HCT116 (cell line): ENCODE measurements around the gene SLC16A7. TPM values are rescaled to one million over a fixed set of nuclear protein-coding genes. Genes with fewer than 3 reads are reported as not detected.

ENCODE experiments used
- ATAC-seq: fragments of 200-7000 bp; cut with Tn5 transposase; 2 replicates; pipeline ENCODE4 v1.9.1; 2020; ENCODE audit warnings: mild to moderate bottlenecking, moderate library complexity
- BruUV-seq: library from RNA; stranded (reverse); fragments of 400-500 nt; replicated peaks from 2 replicates; lab custom pipeline; 2021; lab: Mats Ljungman, UMichigan
- CTCF ChIA-PET: fragments of 300-600 bp; sonication (Branson Sonifier 250); formaldehyde crosslinking; loops from one replicate; lab custom pipeline; 2021; ENCODE audit warnings: antibody characterized with exemption; lab: Charles Lee
- POLR2A ChIA-PET: fragments of 300-600, 350-600 bp; sonication (Branson Sonifier 250); formaldehyde crosslinking; loops from one replicate; lab custom pipeline; 2021; ENCODE audit warnings: antibody characterized with exemption; lab: Charles Lee
- RAD21 ChIA-PET, 2 experiments: fragments of 300-600 bp; sonication (Branson Sonifier 250); formaldehyde crosslinking; loops; one replicate each; lab custom pipeline; 2023; ENCODE audit warnings: low total read pairs in 2 of 2; ENCODE audit not compliant: uncharacterized antibody in 2 of 2, unreplicated experiment in 2 of 2, low non-redundant PET in 1 of 2; lab: Charles Lee
- DNase-seq: peaks from one replicate; pipeline ENCODE4 v3.0.0-alpha.2; 2010; ENCODE audit warnings: low read depth, low spot score
- H2AFZ ChIP-seq: fragments of 200-600 bp; shearing (Covaris generic), sonication (generic); 2 replicates; pipeline ENCODE4 v1.6.1; 2017; ENCODE audit warnings: low read depth, mixed run types, mixed read lengths, antibody characterized with exemption, low read length; ENCODE audit not compliant: poor library complexity, severe bottlenecking
- H3K27ac ChIP-seq: 2 replicates; pipeline ENCODE4 v1.5.1; 2012; ENCODE audit warnings: low read depth, low read length
- H3K27me3 ChIP-seq: fragments of 200-600 bp; sonication (generic); 2 replicates; pipeline ENCODE4 v1.6.1; 2016; ENCODE audit warnings: mixed run types, low read length, mixed read lengths; ENCODE audit not compliant: insufficient read depth
- H3K36me3 ChIP-seq, 2 experiments: fragments of 200-500 bp in 1 of 2; fragments of 200-600 bp in 1 of 2; sonication (Bioruptor generic) in 1 of 2; sonication (generic) in 1 of 2; 2 replicates each; pipeline versions ENCODE4 v1.5.1 to v1.6.1; 2014 to 2016; ENCODE audit warnings: low read length in 2 of 2, inconsistent platforms in 1 of 2, mixed read lengths in 1 of 2, mixed run types in 1 of 2; ENCODE audit not compliant: insufficient read depth in 2 of 2, control insufficient read depth in 1 of 2
- H3K4me1 ChIP-seq, 2 experiments: fragments of 200-600 bp in 1 of 2; sonication (generic) in 1 of 2; 2 replicates each; pipeline versions ENCODE4 v1.5.1 to v1.6.1; 2012 to 2017; ENCODE audit warnings: low read length in 2 of 2, inconsistent platforms in 1 of 2, mild to moderate bottlenecking in 1 of 2, mixed read lengths in 1 of 2, mixed run types in 1 of 2, moderate library complexity in 1 of 2; ENCODE audit not compliant: insufficient read depth in 2 of 2, control insufficient read depth in 1 of 2
- H3K4me2 ChIP-seq: fragments of 200-600 bp; sonication (generic); 2 replicates; pipeline ENCODE4 v1.6.1; 2017; ENCODE audit warnings: mixed run types, low read length, mixed read lengths
- H3K4me3 ChIP-seq, 2 experiments: fragments of 200-600 bp in 1 of 2; sonication (generic) in 1 of 2; replicated peaks in 1 of 2; 2 replicates each; pipeline ENCODE4 v1.5.1; 2011 to 2016; ENCODE audit warnings: low read length in 2 of 2, control low read depth in 1 of 2, low read depth in 1 of 2, mild to moderate bottlenecking in 1 of 2, mixed read lengths in 1 of 2, mixed run types in 1 of 2
- H3K79me2 ChIP-seq: fragments of 200-600 bp; sonication (generic); 2 replicates; pipeline ENCODE4 v1.6.1; 2017; ENCODE audit warnings: mild to moderate bottlenecking, mixed run types, low read length, moderate library complexity, mixed read lengths; ENCODE audit not compliant: insufficient read depth
- H3K9ac ChIP-seq: fragments of 200-600 bp; sonication (generic); 2 replicates; pipeline ENCODE4 v1.6.1; 2016; ENCODE audit warnings: low read length, mixed read lengths
- H3K9me2 ChIP-seq: fragments of 200-600 bp; sonication (generic), shearing (Covaris generic); 2 replicates; pipeline ENCODE4 v1.6.1; 2017; ENCODE audit warnings: mixed run types, mild to moderate bottlenecking, moderate library complexity; ENCODE audit not compliant: insufficient read depth
- H3K9me3 ChIP-seq, 2 experiments: fragments of 200-500 bp in 1 of 2; fragments of 200-600 bp in 1 of 2; sonication (Bioruptor generic) in 1 of 2; sonication (generic) in 1 of 2; 2 replicates each; pipeline ENCODE4 v1.6.1; 2014 to 2017; ENCODE audit warnings: low read length in 2 of 2, mixed read lengths in 2 of 2, inconsistent platforms in 1 of 2, low read depth in 1 of 2, mild to moderate bottlenecking in 1 of 2, mixed run types in 1 of 2, moderate library complexity in 1 of 2; ENCODE audit not compliant: control insufficient read depth in 1 of 2, insufficient read depth in 1 of 2
- H4K20me1 ChIP-seq: fragments of 200-600 bp; sonication (generic), shearing (Covaris generic); 2 replicates; pipeline ENCODE4 v1.6.1; 2017; ENCODE audit warnings: mixed run types, mild to moderate bottlenecking, moderate library complexity; ENCODE audit not compliant: insufficient read depth
- ATF3 ChIP-seq: IDR thresholded peaks from 2 replicates; pipeline ENCODE4 v1.6.1; 2012
- CBX3 ChIP-seq: IDR thresholded peaks from 2 replicates; pipeline ENCODE4 v1.6.1; 2012; ENCODE audit warnings: low read depth
- CEBPB ChIP-seq: IDR thresholded peaks from 2 replicates; pipeline ENCODE4 v1.6.1; 2012; ENCODE audit warnings: low read depth
- ELF1 ChIP-seq: IDR thresholded peaks from 2 replicates; pipeline ENCODE4 v1.6.1; 2012; ENCODE audit warnings: low read depth, borderline replicate concordance
- EZH2phosphoT487 ChIP-seq: fragments of 200-600 bp; IDR thresholded peaks from 2 replicates; pipeline ENCODE4 v1.6.1; 2018; ENCODE audit warnings: antibody characterized with exemption, borderline replicate concordance
- FOSL1 ChIP-seq: IDR thresholded peaks from 2 replicates; pipeline ENCODE4 v1.6.1; 2012; ENCODE audit warnings: low read depth
- MAX ChIP-seq: IDR thresholded peaks from 2 replicates; pipeline ENCODE4 v1.6.1; 2012
- POLR2A ChIP-seq: IDR thresholded peaks from 2 replicates; pipeline ENCODE4 v1.7.0; 2011; ENCODE audit warnings: borderline replicate concordance; ENCODE audit not compliant: insufficient read depth, insufficient read length; ENCODE audit errors: extremely low read depth
- POLR2AphosphoS5 ChIP-seq: IDR thresholded peaks from 2 replicates; pipeline ENCODE4 v1.6.1; 2011; ENCODE audit warnings: mild to moderate bottlenecking, low read depth, low read length, moderate library complexity
- RAD21 ChIP-seq: IDR thresholded peaks from 2 replicates; pipeline ENCODE4 v1.6.1; 2012; ENCODE audit warnings: low read depth, mild to moderate bottlenecking
- REST ChIP-seq: IDR thresholded peaks from 2 replicates; pipeline ENCODE4 v1.6.1; 2012; ENCODE audit warnings: low read depth
- SIN3A ChIP-seq: IDR thresholded peaks from 2 replicates; pipeline ENCODE4 v1.6.1; 2012; ENCODE audit warnings: low read depth
- SRF ChIP-seq: IDR thresholded peaks from 2 replicates; pipeline ENCODE4 v1.6.1; 2012; ENCODE audit warnings: low read depth
- TCF7L2 ChIP-seq: IDR thresholded peaks from 2 replicates; pipeline ENCODE4 v1.7.0; 2011; ENCODE audit warnings: borderline replicate concordance, inconsistent platforms; ENCODE audit not compliant: insufficient read depth, insufficient read length; ENCODE audit errors: extremely low read depth
- ZFX ChIP-seq: fragments of 450-650 bp; IDR thresholded peaks from 2 replicates; pipeline ENCODE4 v1.6.1; 2017
- ZNF274 ChIP-seq: fragments of 200-500 bp; sonication (Bioruptor generic); IDR thresholded peaks from 2 replicates; pipeline ENCODE4 v1.6.1; 2014; ENCODE audit warnings: mild to moderate bottlenecking, low read depth, low read length, inconsistent platforms
- intact Hi-C: fragments of 100-400 bp; cut with micrococcal nuclease; formaldehyde crosslinking; loops from 2 replicates; pipeline ENCODE4 v1.10.0; 2022
- total RNA-seq: library from RNA; stranded (reverse); gene quantifications from one replicate; pipeline ENCODE4 v1.2.1, GENCODE V29; 2021; ENCODE audit not compliant: unreplicated experiment

SLC16A7 gene
- total RNA-seq, 1 experiment from 2014 or later = 10.0 TPM

GRCh38 chr12:59660148-59660547, 64.3 kb downstream of the SLC16A7 start (continued):
- no peak for TF ChIP-seq RAD21

GRCh38 chr12:59660921-59661597, 65.2 kb downstream of the SLC16A7 start:
- no peaks in the 10 kb centered on the region for H3K36me3 ChIP-seq
- no peaks in the 10 kb centered on the region for H3K4me1 ChIP-seq
- BruUV-seq = no TSS peak
- no peak for ATAC-seq
- H3K4me2 ChIP-seq = no peak overlapping the region
- H3K27me3 ChIP-seq = no peaks in the 10 kb centered on the region
- intact Hi-C loops = no loop called here
- H3K9me2 ChIP-seq = no peaks in the 10 kb centered on the region
- ChIA-PET RAD21 (no interaction called here), CTCF (no interaction called here), POLR2A (no interaction called here)
- no peak overlapping the region for H3K27ac ChIP-seq
- H3K4me3 ChIP-seq = no peak overlapping the region
- H3K9ac ChIP-seq = no peak overlapping the region
- no peaks in the 10 kb centered on the region for H3K79me2 ChIP-seq
- DNase-seq = no peak
- TF ChIP-seq FOSL1 (no peak), EZH2phosphoT487 (no peak), ZNF274 (no peak), SRF (no peak), ATF3 (no peak), CBX3 (no peak), SIN3A (no peak), REST (no peak), POLR2AphosphoS5 (no peak), MAX (no peak), POLR2A (no peak), CEBPB (no peak), TCF7L2 (no peak), ELF1 (no peak), ZFX (no peak)
- no peaks in the 10 kb centered on the region for H4K20me1 ChIP-seq
- no peak overlapping the region for H2AFZ ChIP-seq
- no peaks in the 10 kb centered on the region for H3K9me3 ChIP-seq
